K562 (cell line): ENCODE data around the gene ZNF92.

Source experiments
- CBX8 ChIP-seq: fragments of 200-600 bp; sonication (generic); IDR thresholded peaks from 2 replicates; pipeline ENCODE4 v1.6.1; 2012; ENCODE audit warnings: borderline replicate concordance, mixed run types, low read depth, mild to moderate bottlenecking, moderate library complexity, mixed read lengths, low read length, control low read depth, inconsistent platforms; ENCODE audit not compliant: poor library complexity, severe bottlenecking; ENCODE audit errors: extremely low read depth
- EP300 ChIP-seq: IDR thresholded peaks from 2 replicates; pipeline ENCODE4 v1.6.1; 2012; ENCODE audit warnings: low read length, improper control_type of control experiment
- LCOR ChIP-seq: sonication (generic); formaldehyde crosslinking; IDR thresholded peaks from 2 replicates; pipeline ENCODE4 v1.8.0; 2022; ENCODE audit warnings: mild to moderate bottlenecking, missing genetic modification reagents
- MXI1 ChIP-seq: IDR thresholded peaks from 2 replicates; pipeline ENCODE4 v1.6.1; 2011; ENCODE audit warnings: low read depth, mild to moderate bottlenecking, improper control_type of control experiment, low read length
- NFYB ChIP-seq: IDR thresholded peaks from 2 replicates; pipeline ENCODE4 v1.6.1; 2011; ENCODE audit warnings: mild to moderate bottlenecking, moderate library complexity; ENCODE audit not compliant: insufficient read length; ENCODE audit errors: extremely low read depth
- POLR2A ChIP-seq: fragments of 450-650 bp; conservative IDR thresholded peaks from 2 replicates; pipeline ENCODE4 v1.6.1; 2016
- SRF ChIP-seq, 2 experiments: fragments of 250-450, 450-650 bp in 1 of 2; sonication (Bioruptor Pico) in 1 of 2; sonication (generic) in 1 of 2; formaldehyde crosslinking; IDR thresholded peaks; 2 replicates each; pipeline versions ENCODE4 v1.5.0 to v1.5.1; 2020 to 2022; ENCODE audit warnings: mild to moderate bottlenecking in 1 of 2, missing genetic modification reagents in 1 of 2
- TOE1 ChIP-seq, 2 experiments: fragments of 450-650 bp in 1 of 2; sonication (generic) in 1 of 2; formaldehyde crosslinking in 1 of 2; IDR thresholded peaks; 2 replicates each; pipeline versions ENCODE4 v1.7.1 to v1.8.0; 2016 to 2022; ENCODE audit warnings: borderline replicate concordance in 2 of 2, mild to moderate bottlenecking in 2 of 2, antibody characterized with exemption in 1 of 2, inconsistent platforms in 1 of 2, low read depth in 1 of 2, missing genetic modification reagents in 1 of 2, moderate library complexity in 1 of 2
- YBX1 ChIP-seq: fragments of 450-650 bp; IDR thresholded peaks from 2 replicates; pipeline ENCODE4 v1.7.1; 2016; ENCODE audit warnings: mild to moderate bottlenecking
- TF ChIP-seq, protein P1 (sequence below), 3 experiments: IDR thresholded peaks in 2 of 3; conservative IDR thresholded peaks in 1 of 3; 2 replicates each; pipeline ENCODE4 v1.5.1; 2011 to 2012; ENCODE audit warnings: low read length in 3 of 3, mild to moderate bottlenecking in 3 of 3, control low read depth in 2 of 3, improper control_type of control experiment in 1 of 3, inconsistent platforms in 1 of 3, low read depth in 1 of 3, mixed read lengths in 1 of 3, moderate library complexity in 1 of 3; ENCODE audit not compliant: insufficient read depth in 2 of 3
- TF ChIP-seq, protein P2 (sequence below): fragments of 450-650 bp; formaldehyde crosslinking; IDR thresholded peaks from 2 replicates; pipeline ENCODE4 v1.4.0; 2022; ENCODE audit warnings: missing genetic modification characterization
- TF ChIP-seq, protein P3 (sequence below), 2 experiments: fragments of 450-650 bp; formaldehyde crosslinking in 1 of 2; IDR thresholded peaks; 2 replicates each; pipeline versions ENCODE4 v1.4.0 to v1.6.1; 2014 to 2020; ENCODE audit warnings: mild to moderate bottlenecking in 2 of 2, borderline replicate concordance in 1 of 2, low read depth in 1 of 2

DNA sequence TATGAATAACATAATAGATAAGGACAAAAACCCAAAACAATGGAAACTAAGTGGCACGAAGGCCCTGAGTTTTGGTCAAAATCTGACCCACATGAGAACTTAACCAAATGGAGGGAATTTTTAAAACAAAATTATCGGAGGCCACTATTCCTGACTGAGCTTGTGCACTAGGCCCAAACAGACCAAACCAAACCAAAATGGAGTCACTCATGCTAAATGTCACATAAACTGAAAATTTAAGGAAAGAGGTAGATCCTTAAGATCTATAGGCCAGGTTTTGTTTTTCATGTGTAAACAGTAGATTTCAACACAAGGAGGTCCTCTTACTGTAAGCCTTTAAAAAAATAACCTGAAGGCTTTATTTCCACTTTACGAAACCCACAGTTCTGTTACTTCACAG lies 3.8 kb upstream of the ZNF92 start:
- TF ChIP-seq CBX8 (no peak), SRF (CRISPR knock-in tag; IDR thresholded peaks at IDR 0.05) (no peak), EP300 (no peak), TOE1 (IDR thresholded peaks at IDR 0.05; ENCODE audit: borderline replicate concordance) (no peak), TOE1 (CRISPR knock-in tag; IDR thresholded peaks at IDR 0.05; ENCODE audit: borderline replicate concordance, low read depth) (no peak), YBX1 (no peak), LCOR (no peak), NFYB (no peak), POLR2A (no peak), MXI1 (no peak)
- TF ChIP-seq, protein P1, sequence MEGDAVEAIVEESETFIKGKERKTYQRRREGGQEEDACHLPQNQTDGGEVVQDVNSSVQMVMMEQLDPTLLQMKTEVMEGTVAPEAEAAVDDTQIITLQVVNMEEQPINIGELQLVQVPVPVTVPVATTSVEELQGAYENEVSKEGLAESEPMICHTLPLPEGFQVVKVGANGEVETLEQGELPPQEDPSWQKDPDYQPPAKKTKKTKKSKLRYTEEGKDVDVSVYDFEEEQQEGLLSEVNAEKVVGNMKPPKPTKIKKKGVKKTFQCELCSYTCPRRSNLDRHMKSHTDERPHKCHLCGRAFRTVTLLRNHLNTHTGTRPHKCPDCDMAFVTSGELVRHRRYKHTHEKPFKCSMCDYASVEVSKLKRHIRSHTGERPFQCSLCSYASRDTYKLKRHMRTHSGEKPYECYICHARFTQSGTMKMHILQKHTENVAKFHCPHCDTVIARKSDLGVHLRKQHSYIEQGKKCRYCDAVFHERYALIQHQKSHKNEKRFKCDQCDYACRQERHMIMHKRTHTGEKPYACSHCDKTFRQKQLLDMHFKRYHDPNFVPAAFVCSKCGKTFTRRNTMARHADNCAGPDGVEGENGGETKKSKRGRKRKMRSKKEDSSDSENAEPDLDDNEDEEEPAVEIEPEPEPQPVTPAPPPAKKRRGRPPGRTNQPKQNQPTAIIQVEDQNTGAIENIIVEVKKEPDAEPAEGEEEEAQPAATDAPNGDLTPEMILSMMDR (IDR thresholded peaks at IDR 0.05 in 2 of 3, conservative IDR thresholded peaks at IDR 0.05 in 1 of 3; ENCODE audit: insufficient read depth in 2 of 3, low read depth in 1 of 3, low read length in 3 of 3) = no peak
- TF ChIP-seq, protein P2, sequence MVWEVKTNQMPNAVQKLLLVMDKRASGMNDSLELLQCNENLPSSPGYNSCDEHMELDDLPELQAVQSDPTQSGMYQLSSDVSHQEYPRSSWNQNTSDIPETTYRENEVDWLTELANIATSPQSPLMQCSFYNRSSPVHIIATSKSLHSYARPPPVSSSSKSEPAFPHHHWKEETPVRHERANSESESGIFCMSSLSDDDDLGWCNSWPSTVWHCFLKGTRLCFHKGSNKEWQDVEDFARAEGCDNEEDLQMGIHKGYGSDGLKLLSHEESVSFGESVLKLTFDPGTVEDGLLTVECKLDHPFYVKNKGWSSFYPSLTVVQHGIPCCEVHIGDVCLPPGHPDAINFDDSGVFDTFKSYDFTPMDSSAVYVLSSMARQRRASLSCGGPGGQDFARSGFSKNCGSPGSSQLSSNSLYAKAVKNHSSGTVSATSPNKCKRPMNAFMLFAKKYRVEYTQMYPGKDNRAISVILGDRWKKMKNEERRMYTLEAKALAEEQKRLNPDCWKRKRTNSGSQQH (CRISPR knock-in tag) = no peak
- TF ChIP-seq, protein P3, sequence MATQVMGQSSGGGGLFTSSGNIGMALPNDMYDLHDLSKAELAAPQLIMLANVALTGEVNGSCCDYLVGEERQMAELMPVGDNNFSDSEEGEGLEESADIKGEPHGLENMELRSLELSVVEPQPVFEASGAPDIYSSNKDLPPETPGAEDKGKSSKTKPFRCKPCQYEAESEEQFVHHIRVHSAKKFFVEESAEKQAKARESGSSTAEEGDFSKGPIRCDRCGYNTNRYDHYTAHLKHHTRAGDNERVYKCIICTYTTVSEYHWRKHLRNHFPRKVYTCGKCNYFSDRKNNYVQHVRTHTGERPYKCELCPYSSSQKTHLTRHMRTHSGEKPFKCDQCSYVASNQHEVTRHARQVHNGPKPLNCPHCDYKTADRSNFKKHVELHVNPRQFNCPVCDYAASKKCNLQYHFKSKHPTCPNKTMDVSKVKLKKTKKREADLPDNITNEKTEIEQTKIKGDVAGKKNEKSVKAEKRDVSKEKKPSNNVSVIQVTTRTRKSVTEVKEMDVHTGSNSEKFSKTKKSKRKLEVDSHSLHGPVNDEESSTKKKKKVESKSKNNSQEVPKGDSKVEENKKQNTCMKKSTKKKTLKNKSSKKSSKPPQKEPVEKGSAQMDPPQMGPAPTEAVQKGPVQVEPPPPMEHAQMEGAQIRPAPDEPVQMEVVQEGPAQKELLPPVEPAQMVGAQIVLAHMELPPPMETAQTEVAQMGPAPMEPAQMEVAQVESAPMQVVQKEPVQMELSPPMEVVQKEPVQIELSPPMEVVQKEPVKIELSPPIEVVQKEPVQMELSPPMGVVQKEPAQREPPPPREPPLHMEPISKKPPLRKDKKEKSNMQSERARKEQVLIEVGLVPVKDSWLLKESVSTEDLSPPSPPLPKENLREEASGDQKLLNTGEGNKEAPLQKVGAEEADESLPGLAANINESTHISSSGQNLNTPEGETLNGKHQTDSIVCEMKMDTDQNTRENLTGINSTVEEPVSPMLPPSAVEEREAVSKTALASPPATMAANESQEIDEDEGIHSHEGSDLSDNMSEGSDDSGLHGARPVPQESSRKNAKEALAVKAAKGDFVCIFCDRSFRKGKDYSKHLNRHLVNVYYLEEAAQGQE (IDR thresholded peaks at IDR 0.05; ENCODE audit: borderline replicate concordance) = no peak
- TF ChIP-seq, protein P3 (CRISPR knock-in tag; IDR thresholded peaks at IDR 0.05; ENCODE audit: low read depth) = no peak
